GM10266 (cell line): ENCODE measurements around the gene ARHGAP29.

Experiments used
- DNase-seq: peaks from one replicate; pipeline ENCODE4 v3.0.0; 2012; ENCODE audit errors: extremely low spot score
- CTCF ChIP-seq: IDR thresholded peaks from 2 replicates; pipeline ENCODE4 v1.5.1; 2012; ENCODE audit warnings: mild to moderate bottlenecking, low read depth; ENCODE audit not compliant: control insufficient read depth, insufficient read depth; ENCODE audit errors: missing control alignments

ARHGAP29 gene

GRCh38 chr1:94244816-94245215 lies 7.4 kb upstream of the ARHGAP29 start:
- no peak for TF ChIP-seq CTCF
- DNase-seq = no peak

- DNase-seq = no peak
- no peak for TF ChIP-seq CTCF
These were observed 6.3 kb upstream of the ARHGAP29 start for GRCh38 chr1:94243665-94244064.

GRCh38 chr1:94240822-94241221 lies 3.4 kb upstream of the ARHGAP29 start:
- no peak for TF ChIP-seq CTCF
- no peak for DNase-seq

GRCh38 chr1:94239796-94240195 lies 2.4 kb upstream of the ARHGAP29 start:
- no peak for TF ChIP-seq CTCF
- no peak for DNase-seq

GRCh38 chr1:94239051-94239450 lies 1.7 kb upstream of the ARHGAP29 start:
- no peak for TF ChIP-seq CTCF

GRCh38 chr1:94236630-94237290 lies 624 bp downstream of the ARHGAP29 start:
- TF ChIP-seq CTCF = no peak
- no peak for DNase-seq

More at GRCh38 chr1:94239051-94239450, 1.7 kb upstream of the ARHGAP29 start:
- no peak for DNase-seq

GRCh38 chr1:94236013-94236491 lies 1.3 kb downstream of the ARHGAP29 start:
- TF ChIP-seq CTCF = no peak

More at GRCh38 chr1:94236013-94236491, 1.3 kb downstream of the ARHGAP29 start:
- DNase-seq = no peak
